ENCODE results near the gene UQCRH. TPM values are rescaled to one million over a fixed set of nuclear protein-coding genes. Genes with fewer than 3 reads are reported as not detected.
"Not testable (repeated sequence)": the region's sequence is repeated elsewhere in the genome, so short reads cannot be mapped to it uniquely, and the experiment has no call there.

UQCRH gene
- total and polyA plus RNA-seq, 9 donors: 288 to 415 (median 348) TPM

DNA sequence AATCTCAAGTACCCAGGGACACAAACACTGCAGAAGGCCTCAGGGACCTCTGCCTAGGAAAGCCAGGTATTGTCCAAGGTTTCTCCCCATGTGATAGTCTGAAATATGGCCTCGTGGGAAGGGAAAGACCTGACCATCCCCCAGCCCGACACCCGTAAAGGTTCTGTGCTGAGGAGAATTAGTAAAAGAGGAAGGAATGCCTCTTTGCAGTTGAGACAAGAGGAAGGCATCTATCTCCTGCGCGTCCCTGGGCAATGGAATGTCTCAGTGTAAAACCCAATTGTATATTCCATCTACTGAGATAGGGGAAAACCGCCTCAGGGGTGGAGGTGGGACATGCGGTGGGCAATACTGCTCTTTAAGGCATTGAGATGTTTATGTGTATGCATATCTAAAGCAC, 26.3 kb downstream of the UQCRH start:
- 70% methylated on average over 2 of the region's 7 CpGs for WGBS (ENCODE audit: insufficient coverage)
- not testable (repeated sequence) for H3K27ac ChIP-seq (ENCODE audit: low read length); H3K36me3 ChIP-seq (ENCODE audit: control insufficient read depth, insufficient read depth, low read length); H3K9me3 ChIP-seq (replicated peaks; ENCODE audit: control insufficient read depth, low read depth, low read length); H3K4me1 ChIP-seq (ENCODE audit: control insufficient read depth, insufficient read depth, low read length); H3K27me3 ChIP-seq (ENCODE audit: control insufficient read depth, insufficient read depth, low read length); DNase-seq; H3K4me3 ChIP-seq (ENCODE audit: low read length)

DNA sequence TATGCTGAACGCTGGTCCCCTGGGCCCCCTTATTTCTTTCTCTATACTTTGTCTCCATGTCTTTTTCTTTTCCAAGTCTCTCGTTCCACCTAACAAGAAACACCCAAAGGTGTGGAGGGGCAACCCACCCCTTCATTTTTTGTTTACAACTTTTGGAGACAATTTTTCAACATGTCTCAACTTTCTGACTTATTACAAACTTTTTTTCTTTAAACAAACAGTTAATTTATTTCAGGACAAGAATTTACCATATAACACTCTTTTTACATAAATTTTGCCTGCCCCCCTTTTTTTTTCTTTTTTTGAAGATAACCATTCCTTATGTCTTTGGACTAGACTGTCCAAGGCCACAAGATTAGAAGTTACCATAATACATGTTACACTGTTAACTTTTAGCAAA, 26.9 kb downstream of the UQCRH start:
- H3K4me3 ChIP-seq (ENCODE audit: low read length); H3K36me3 ChIP-seq (ENCODE audit: control insufficient read depth, insufficient read depth, low read length); H3K4me1 ChIP-seq (ENCODE audit: control insufficient read depth, insufficient read depth, low read length); H3K9me3 ChIP-seq (replicated peaks; ENCODE audit: control insufficient read depth, low read depth, low read length); DNase-seq; H3K27ac ChIP-seq (ENCODE audit: low read length); H3K27me3 ChIP-seq (ENCODE audit: control insufficient read depth, insufficient read depth, low read length): not testable (repeated sequence)
- 72% methylated on average over 2 of the region's 2 CpGs for WGBS (ENCODE audit: insufficient coverage)

DNA sequence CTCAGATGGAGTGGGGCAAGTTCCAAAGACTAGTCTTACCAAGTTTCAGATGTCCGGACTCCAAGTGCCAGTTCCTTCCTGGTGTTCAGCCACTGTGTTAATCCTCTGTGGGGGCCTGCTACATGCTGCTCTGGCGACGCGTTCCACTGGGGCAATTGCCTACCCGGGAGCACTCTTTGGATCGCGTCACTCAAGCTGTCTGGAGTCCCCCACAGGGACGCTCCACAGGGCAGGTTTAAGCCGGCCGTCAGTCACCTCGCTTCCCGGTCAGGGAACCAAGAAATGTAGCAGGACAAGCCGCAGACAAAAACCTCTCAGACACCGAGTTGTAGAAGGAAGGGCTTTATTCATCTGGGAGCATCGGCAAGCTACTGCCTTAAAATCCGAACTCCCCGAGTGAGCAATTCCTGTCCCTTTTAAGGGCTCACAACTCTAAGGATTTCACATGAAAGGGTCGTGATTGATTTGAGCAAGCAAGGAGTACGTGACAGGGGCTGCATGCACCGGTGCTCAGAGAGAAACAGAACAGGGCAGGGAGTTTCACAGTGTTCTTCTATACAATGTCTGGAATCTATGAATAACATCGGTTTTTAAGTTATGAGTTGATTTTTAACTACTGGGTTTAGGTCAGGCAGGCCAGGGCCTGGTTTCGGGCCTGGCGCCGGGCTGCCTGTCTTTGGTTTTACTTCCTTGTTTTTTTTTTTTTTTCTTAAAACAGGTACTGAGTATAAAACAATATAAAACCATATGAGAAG, 28.5 kb downstream of the UQCRH start:
- not testable (repeated sequence) for H3K9me3 ChIP-seq (replicated peaks; ENCODE audit: control insufficient read depth, low read depth, low read length); H3K27me3 ChIP-seq (ENCODE audit: control insufficient read depth, insufficient read depth, low read length); H3K36me3 ChIP-seq (ENCODE audit: control insufficient read depth, insufficient read depth, low read length); H3K27ac ChIP-seq (ENCODE audit: low read length); DNase-seq; H3K4me3 ChIP-seq (ENCODE audit: low read length); H3K4me1 ChIP-seq (ENCODE audit: control insufficient read depth, insufficient read depth, low read length)
- WGBS (ENCODE audit: insufficient coverage): 57% methylated on average over 13 of the region's 24 CpGs

DNA sequence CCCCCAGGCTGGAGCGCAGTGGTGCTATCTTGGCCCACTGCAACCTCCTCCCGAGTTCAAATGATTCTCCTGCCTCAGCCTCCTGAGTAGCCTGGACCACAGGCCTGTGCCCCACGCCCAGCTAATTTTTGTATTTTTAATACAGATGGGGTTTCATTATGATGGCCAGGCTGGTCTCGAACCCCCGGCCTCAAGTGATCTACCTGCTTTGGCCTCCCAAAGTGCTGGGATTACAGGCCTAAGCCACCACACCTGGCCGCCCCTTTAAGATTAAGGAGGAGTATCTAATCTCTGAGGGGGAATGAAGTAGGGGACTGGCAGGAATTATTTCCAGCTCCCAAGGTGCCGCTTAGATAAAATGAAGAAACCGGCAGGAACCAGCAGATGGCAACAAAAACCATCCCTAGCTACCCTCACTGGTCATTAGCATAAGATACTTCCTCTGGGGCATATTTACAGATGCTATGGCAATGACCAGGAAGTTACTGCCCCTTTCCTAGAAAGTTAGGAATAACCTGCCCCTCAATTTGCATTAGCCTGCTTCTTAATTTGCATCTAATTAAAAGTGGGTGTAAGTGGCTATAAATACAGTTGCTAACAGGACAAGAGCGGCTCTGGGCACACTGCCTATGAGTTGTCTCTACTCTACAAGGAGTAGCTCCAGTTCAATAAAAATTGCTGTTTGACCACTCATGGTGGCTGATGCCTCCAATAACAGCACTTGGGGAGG, 30.0 kb downstream of the UQCRH start:
- WGBS (ENCODE audit: insufficient coverage): 84% methylated on average over 2 of the region's 9 CpGs
- H3K9me3 ChIP-seq (replicated peaks; ENCODE audit: control insufficient read depth, low read depth, low read length): no peaks in the 10 kb centered on the region
- H3K4me3 ChIP-seq (ENCODE audit: low read length): no peak overlapping the region
- no peak overlapping the region for H3K27ac ChIP-seq (ENCODE audit: low read length)
- no peaks in the 10 kb centered on the region for H3K36me3 ChIP-seq (ENCODE audit: control insufficient read depth, insufficient read depth, low read length)
- no peaks in the 10 kb centered on the region for H3K4me1 ChIP-seq (ENCODE audit: control insufficient read depth, insufficient read depth, low read length)
- H3K27me3 ChIP-seq (ENCODE audit: control insufficient read depth, insufficient read depth, low read length): no peaks in the 10 kb centered on the region
- DNase-seq: peak; percentile 30

DNA sequence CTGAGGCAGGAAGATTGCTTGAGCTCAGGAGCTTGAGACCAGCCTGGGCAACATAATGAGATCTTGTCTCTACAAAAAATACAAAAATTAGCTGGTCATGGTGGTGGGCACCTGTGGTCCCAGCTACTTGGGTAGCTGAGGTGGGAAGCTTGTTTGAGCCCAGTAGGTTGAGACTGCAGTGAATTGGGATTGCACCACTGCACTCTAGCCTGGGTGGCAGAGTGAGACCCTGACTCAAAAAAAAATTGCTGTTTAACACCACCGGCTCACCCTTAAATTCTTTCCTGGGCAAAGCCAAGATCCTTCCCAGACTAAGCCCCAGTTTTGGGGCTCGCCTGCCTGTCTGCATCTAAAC, 30.5 kb downstream of the UQCRH start:
- WGBS (ENCODE audit: insufficient coverage): 89% methylated on average over 2 of the region's 2 CpGs
- Histone ChIP-seq H3K9me3 (replicated peaks; ENCODE audit: control insufficient read depth, low read depth, low read length) (no peaks in the 10 kb centered on the region), H3K36me3 (ENCODE audit: control insufficient read depth, insufficient read depth, low read length) (no peaks in the 10 kb centered on the region), H3K27me3 (ENCODE audit: control insufficient read depth, insufficient read depth, low read length) (no peaks in the 10 kb centered on the region), H3K4me1 (ENCODE audit: control insufficient read depth, insufficient read depth, low read length) (no peaks in the 10 kb centered on the region), H3K27ac (ENCODE audit: low read length) (no peak overlapping the region), H3K4me3 (ENCODE audit: low read length) (no peak overlapping the region)
- DNase-seq: no peak

DNA sequence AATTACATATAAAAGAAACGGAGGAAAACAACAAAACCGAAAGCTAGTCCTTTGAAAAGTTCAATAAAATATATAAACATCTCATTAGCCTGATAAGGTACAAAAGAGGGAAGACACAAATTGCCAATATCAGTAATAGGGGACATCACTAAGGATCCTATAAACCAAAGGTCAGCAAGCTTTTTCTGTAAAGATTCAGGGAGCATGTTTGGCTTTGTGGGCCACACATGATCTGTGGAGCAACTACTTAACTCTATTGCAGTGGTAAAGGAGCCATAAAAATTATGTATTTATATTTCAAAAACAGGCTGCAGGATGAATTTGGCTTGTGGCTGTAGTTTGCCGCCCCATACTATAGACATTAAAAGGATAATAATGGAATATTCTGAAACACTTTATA, 31.6 kb downstream of the UQCRH start:
- no peaks in the 10 kb centered on the region for H3K36me3 ChIP-seq (ENCODE audit: control insufficient read depth, insufficient read depth, low read length)
- H3K27ac ChIP-seq (ENCODE audit: low read length): no peak overlapping the region
- H3K4me1 ChIP-seq (ENCODE audit: control insufficient read depth, insufficient read depth, low read length): peaks cover 7% of the 10 kb centered on the region
- H3K27me3 ChIP-seq (ENCODE audit: control insufficient read depth, insufficient read depth, low read length): no peaks in the 10 kb centered on the region
- H3K4me3 ChIP-seq (ENCODE audit: low read length): no peak overlapping the region
- WGBS (ENCODE audit: insufficient coverage): no CpG with 5 or more reads among the region's 3 CpGs
- DNase-seq: no peak
- H3K9me3 ChIP-seq (replicated peaks; ENCODE audit: control insufficient read depth, low read depth, low read length): no peaks in the 10 kb centered on the region

DNA sequence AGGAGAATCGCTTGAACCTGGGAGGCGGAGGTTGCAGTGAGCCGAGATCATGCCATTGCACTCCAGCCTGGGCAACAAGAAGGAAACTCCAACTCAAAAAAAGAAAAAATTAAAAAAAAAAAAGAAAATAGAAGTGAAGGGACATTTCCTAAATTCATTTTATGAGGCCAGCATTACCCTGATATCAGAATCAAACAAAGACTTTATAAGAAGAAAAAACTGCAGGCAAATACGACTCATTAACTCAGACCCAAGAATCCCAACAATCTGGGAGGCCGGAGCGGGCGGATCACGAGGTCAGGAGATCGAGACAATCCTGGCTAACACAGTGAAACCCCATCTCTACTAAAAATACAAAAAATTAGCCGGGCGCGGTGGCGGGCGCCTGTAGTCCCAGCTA, 33.9 kb downstream of the UQCRH start:
- not testable (repeated sequence) for H3K4me3 ChIP-seq (ENCODE audit: low read length); H3K9me3 ChIP-seq (replicated peaks; ENCODE audit: control insufficient read depth, low read depth, low read length); H3K27me3 ChIP-seq (ENCODE audit: control insufficient read depth, insufficient read depth, low read length); H3K27ac ChIP-seq (ENCODE audit: low read length); H3K36me3 ChIP-seq (ENCODE audit: control insufficient read depth, insufficient read depth, low read length); DNase-seq
- WGBS (ENCODE audit: insufficient coverage): 100% methylated on average over 2 of the region's 14 CpGs
- H3K4me1 ChIP-seq (ENCODE audit: control insufficient read depth, insufficient read depth, low read length): peaks cover 19% of the 10 kb centered on the region

DNA sequence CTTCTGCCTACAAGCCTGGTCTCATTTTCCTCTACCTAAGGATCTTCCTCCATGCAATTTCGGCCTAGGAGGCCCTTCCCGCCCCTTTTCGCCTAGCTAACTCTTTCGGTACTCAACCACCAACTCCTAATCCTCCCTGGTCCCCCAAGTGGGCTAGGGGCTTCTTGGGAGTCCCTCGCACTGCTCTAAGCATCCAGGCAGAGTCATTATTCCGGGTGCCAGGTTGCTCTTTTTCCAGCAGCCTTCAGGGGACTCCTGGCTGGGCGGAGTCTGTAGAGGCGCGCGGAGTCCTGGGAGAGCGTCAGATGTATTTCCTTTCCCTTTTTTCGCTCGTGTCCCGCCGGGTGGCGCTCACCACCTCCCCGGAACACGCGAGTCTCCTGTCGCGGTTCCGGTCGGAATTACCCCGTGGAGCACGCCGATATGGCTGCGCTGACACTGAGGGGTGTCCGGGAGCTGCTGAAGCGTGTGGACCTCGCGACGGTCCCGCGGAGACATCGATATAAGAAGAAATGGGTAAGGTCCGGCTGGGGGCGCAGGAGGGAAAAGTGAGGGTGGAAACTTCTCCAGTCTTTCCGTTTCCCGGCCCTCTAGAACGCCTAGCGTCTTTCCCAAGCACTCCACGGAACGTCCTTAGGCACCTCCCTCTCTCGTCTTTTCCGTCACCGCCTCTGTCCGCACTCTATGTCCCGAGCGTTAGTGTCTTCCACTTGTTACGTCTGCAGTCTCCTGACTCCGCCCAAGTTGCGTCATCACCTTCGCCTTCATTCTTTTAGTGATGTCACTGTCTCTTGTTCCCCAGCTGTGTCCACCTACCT, 37.1 kb downstream of the UQCRH start, which contains the start of gene NSUN4:
Gene NSUN4, plus strand, starts transcription at position 404 of the 818 bp plus-strand sequence. Its CDS starts 20 bp downstream, at position 424.
- H3K27me3 ChIP-seq (ENCODE audit: control insufficient read depth, insufficient read depth, low read length): no peaks in the 10 kb centered on the region
- peak within 1 kb of the TSS; percentile 100 for H3K27ac ChIP-seq (ENCODE audit: low read length)
- peaks cover 28% of the 10 kb centered on the region for H3K36me3 ChIP-seq (ENCODE audit: control insufficient read depth, insufficient read depth, low read length)
- under 1% methylated on average over 52 of the region's 53 CpGs for WGBS (ENCODE audit: insufficient coverage)
- H3K9me3 ChIP-seq (replicated peaks; ENCODE audit: control insufficient read depth, low read depth, low read length): no peaks in the 10 kb centered on the region
- H3K4me1 ChIP-seq (ENCODE audit: control insufficient read depth, insufficient read depth, low read length): peaks cover 30% of the 10 kb centered on the region
- DNase-seq: peak; percentile 98
- H3K4me3 ChIP-seq (ENCODE audit: low read length): peak within 1 kb of the TSS; percentile 97

DNA sequence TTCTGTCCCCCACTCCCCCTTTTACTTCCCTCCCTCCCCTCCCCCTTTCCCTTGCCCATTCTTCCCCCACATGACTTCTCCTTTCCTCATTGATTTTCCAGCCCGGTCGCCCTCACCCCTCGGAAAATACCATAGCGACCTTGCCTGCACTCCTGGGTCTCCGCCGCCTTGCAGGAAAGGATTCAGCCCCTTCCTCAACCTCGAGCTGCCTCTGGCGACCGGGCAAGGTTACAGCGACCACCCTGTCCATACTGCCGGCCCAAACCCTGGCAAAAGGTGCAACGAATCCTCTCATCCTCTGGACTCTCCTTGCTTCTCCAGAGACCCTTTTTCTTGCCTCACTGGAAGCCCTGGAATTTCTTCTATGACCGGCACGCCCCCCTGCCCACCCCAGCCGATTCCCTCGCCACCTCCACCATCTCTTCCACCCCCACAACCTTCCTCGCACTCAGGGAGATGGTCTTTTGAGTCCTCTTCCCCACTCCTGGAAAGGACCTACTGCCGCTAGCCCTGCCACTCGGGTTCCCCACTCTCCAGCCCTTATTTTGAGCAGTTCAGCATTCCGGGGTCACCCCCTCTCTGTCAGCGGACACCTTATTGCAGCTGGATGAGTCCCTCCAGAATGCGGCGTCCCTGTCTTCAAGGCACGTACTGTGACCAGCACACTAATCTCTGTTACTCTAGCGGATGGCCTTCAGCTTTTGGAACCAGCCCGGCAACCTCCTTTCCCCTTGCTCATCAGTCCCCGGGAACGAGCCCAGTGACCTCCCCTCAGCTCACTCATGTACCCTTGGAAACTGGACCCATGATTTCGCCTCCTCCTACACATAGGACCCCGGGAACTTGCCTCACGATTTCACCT, 38.0 kb downstream of the UQCRH start:
- peaks cover 30% of the 10 kb centered on the region for H3K36me3 ChIP-seq (ENCODE audit: control insufficient read depth, insufficient read depth, low read length)
- no peaks in the 10 kb centered on the region for H3K9me3 ChIP-seq (replicated peaks; ENCODE audit: control insufficient read depth, low read depth, low read length)
- DNase-seq: peak; percentile 24
- 43% methylated on average over 31 of the region's 31 CpGs for WGBS (ENCODE audit: insufficient coverage)
- peak overlapping the region; percentile 97 for H3K4me3 ChIP-seq (ENCODE audit: low read length)
- H3K27me3 ChIP-seq (ENCODE audit: control insufficient read depth, insufficient read depth, low read length): no peaks in the 10 kb centered on the region
- peak overlapping the region; percentile 100 for H3K27ac ChIP-seq (ENCODE audit: low read length)
- H3K4me1 ChIP-seq (ENCODE audit: control insufficient read depth, insufficient read depth, low read length): peaks cover 30% of the 10 kb centered on the region

Measured in muscle of leg (tissue), 11 donors.